CD4-positive, alpha-beta T cell (primary cell): ENCODE data around the gene TSHZ2. TPM values are rescaled to one million over a fixed set of nuclear protein-coding genes. Genes with fewer than 3 reads are reported as not detected.

Source experiments
- ATAC-seq: fragments of 200-7000 bp; cut with Tn5 transposase; one replicate; pipeline ENCODE4 v1.10.0; 2022; ENCODE audit warnings: mild to moderate bottlenecking; ENCODE audit not compliant: poor library complexity
- CTCF ChIA-PET: fragments of 350-600 bp; sonication (Branson Sonifier 250); formaldehyde crosslinking; loops from one replicate; lab custom pipeline; 2021; ENCODE audit warnings: antibody characterized with exemption, inconsistent platforms; lab: Charles Lee
- POLR2A ChIA-PET: fragments of 350-600 bp; sonication (Branson Sonifier 250); formaldehyde crosslinking; loops from one replicate; lab custom pipeline; 2021; ENCODE audit warnings: antibody characterized with exemption, inconsistent platforms; lab: Charles Lee
- DNase-seq, 14 experiments: peaks; one replicate each; pipeline ENCODE4 v3.0.0-alpha.2; 2013 to 2020; ENCODE audit warnings: mixed read lengths in 2 of 14
- H3K27ac ChIP-seq, 2 donors: one replicate each; pipeline versions ENCODE4 v1.5.1 to v1.7.0; 2013; ENCODE audit warnings: low read length in 2 of 2, low read depth in 1 of 2, mild to moderate bottlenecking in 1 of 2
- H3K27me3 ChIP-seq, 2 experiments: 1 replicate in 1 of 2; 2 replicates in 1 of 2; pipeline versions ENCODE4 v1.6.1 to v1.7.0; 2013; ENCODE audit warnings: low read length in 2 of 2, control low read depth in 1 of 2, mild to moderate bottlenecking in 1 of 2, moderate library complexity in 1 of 2; ENCODE audit not compliant: insufficient read depth in 2 of 2, control insufficient read depth in 1 of 2
- H3K36me3 ChIP-seq: one replicate; pipeline ENCODE4 v1.6.1; 2013; ENCODE audit warnings: low read length, control low read depth; ENCODE audit not compliant: insufficient read depth
- H3K4me1 ChIP-seq: one replicate; pipeline ENCODE4 v1.6.1; 2013; ENCODE audit warnings: low read length, control low read depth; ENCODE audit not compliant: insufficient read depth
- H3K4me3 ChIP-seq: one replicate; pipeline ENCODE4 v1.5.1; 2013; ENCODE audit warnings: mild to moderate bottlenecking, low read length, moderate library complexity
- H3K9me3 ChIP-seq, 2 experiments: 1 replicate in 1 of 2; 2 replicates in 1 of 2; pipeline versions ENCODE4 v1.6.1 to v1.7.0; 2013; ENCODE audit warnings: low read length in 2 of 2, mild to moderate bottlenecking in 2 of 2, control low read depth in 1 of 2, moderate library complexity in 1 of 2; ENCODE audit not compliant: control insufficient read depth in 1 of 2, insufficient read depth in 1 of 2
- H3K27ac Mint-ChIP-seq: one replicate; pipeline ENCODE4 v1.8.0; 2020; ENCODE audit warnings: mixed read lengths
- H3K27me3 Mint-ChIP-seq: one replicate; pipeline ENCODE4 v1.8.0; 2021; ENCODE audit warnings: mixed read lengths
- H3K36me3 Mint-ChIP-seq: one replicate; pipeline ENCODE4 v1.8.0; 2021; ENCODE audit warnings: low read depth, mixed read lengths
- H3K4me1 Mint-ChIP-seq: one replicate; pipeline ENCODE4 v1.8.0; 2021; ENCODE audit warnings: low read depth, mixed read lengths
- H3K4me3 Mint-ChIP-seq: one replicate; pipeline ENCODE4 v1.8.0; 2020; ENCODE audit warnings: mild to moderate bottlenecking, mixed read lengths
- H3K9me3 Mint-ChIP-seq: one replicate; pipeline ENCODE4 v1.8.0; 2020; ENCODE audit warnings: mixed read lengths
- intact Hi-C, 2 experiments: fragments of 100-400 bp; cut with DNase I in 1 of 2; cut with micrococcal nuclease in 1 of 2; formaldehyde crosslinking; loops; one replicate each; pipeline versions ENCODE4 v1.15.1 to v1.9.0; 2023 to 2025; cut with DNase I, micrococcal nuclease
- total RNA-seq, 174 experiments: library from RNA in 2 of 174; stranded (reverse) in 2 of 174; gene quantifications; one replicate each; pipeline ENCODE4 v1.2.3 and lab custom pipeline; 2021 to 2026
- TF ChIP-seq, protein P1 (sequence below): fragments of 200-600 bp; IDR thresholded peaks from one replicate; pipeline ENCODE4 v1.8.0; 2022; ENCODE audit warnings: antibody characterized with exemption, mild to moderate bottlenecking

The TSHZ2 gene
- total RNA-seq, 2 experiments from 2014 or later = 26.1 to 27.4 TPM

DNA sequence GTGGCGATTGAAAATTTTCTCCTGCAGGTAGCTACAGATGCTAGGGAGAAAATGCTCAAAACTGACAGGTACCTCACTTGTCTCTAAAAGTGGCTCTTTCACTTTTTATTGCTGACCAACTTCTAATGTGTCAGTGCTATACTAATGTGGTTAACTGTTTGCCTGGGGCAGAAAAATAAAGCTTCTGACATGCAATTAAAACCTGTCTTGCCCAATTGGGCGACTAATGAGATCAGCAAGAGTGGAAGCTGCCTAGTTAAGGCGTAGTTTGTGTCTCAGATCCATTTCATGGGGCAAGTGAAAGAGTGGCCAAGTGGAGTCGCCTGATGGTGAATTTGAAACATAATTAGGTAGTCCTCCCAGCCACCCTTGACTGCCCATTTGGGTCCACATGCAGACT lies 193.3 kb downstream of the TSHZ2 start:
- POLR2A ChIA-PET = no interaction called here
- Histone ChIP-seq H3K9me3 (no peaks in the 10 kb centered on the region), H3K27me3 (no peaks in the 10 kb centered on the region), H3K36me3 (no peaks in the 10 kb centered on the region), H3K4me1 (no peaks in the 10 kb centered on the region), H3K4me3 (no peak overlapping the region), H3K27ac (no peak overlapping the region)
- no peaks in the 10 kb centered on the region for H3K9me3 Mint-ChIP-seq
- intact Hi-C loops = no loop called here
- ATAC-seq (no peak), DNase-seq (no peak)
- no peaks in the 10 kb centered on the region for H3K27me3 Mint-ChIP-seq
- CTCF ChIA-PET = no interaction called here
- no peak overlapping the region for H3K4me3 Mint-ChIP-seq
- peaks cover 17% of the 10 kb centered on the region for H3K4me1 Mint-ChIP-seq
- no peaks in the 10 kb centered on the region for H3K36me3 Mint-ChIP-seq
- TF ChIP-seq, protein P1, sequence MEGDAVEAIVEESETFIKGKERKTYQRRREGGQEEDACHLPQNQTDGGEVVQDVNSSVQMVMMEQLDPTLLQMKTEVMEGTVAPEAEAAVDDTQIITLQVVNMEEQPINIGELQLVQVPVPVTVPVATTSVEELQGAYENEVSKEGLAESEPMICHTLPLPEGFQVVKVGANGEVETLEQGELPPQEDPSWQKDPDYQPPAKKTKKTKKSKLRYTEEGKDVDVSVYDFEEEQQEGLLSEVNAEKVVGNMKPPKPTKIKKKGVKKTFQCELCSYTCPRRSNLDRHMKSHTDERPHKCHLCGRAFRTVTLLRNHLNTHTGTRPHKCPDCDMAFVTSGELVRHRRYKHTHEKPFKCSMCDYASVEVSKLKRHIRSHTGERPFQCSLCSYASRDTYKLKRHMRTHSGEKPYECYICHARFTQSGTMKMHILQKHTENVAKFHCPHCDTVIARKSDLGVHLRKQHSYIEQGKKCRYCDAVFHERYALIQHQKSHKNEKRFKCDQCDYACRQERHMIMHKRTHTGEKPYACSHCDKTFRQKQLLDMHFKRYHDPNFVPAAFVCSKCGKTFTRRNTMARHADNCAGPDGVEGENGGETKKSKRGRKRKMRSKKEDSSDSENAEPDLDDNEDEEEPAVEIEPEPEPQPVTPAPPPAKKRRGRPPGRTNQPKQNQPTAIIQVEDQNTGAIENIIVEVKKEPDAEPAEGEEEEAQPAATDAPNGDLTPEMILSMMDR = no peak
- H3K27ac Mint-ChIP-seq = no peak overlapping the region

DNA sequence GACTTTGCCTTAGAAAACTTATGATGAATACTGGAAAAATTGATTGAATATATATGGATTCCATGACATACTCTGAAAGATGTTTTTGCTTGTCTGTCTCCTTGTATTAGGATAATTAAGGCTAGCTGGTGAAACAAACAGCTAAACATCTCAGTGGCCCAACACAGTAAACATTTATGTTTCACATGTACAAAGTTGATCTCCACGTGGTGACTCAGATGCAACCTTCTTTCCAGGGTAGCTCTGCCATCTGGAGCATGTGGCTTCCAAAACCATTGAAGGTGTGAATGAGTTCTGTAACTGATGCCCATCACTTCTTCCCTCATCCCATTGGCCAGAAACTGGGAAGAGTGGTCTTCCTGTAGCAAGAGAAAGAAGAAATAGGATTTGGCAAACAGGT lies 196.3 kb downstream of the TSHZ2 start:
- intact Hi-C loops = no loop called here
- no peak overlapping the region for H3K4me3 ChIP-seq
- H3K9me3 ChIP-seq = no peaks in the 10 kb centered on the region
- ChIA-PET CTCF (no interaction called here), POLR2A (no interaction called here)
- H3K36me3 ChIP-seq = no peaks in the 10 kb centered on the region
- ATAC-seq (no peak), DNase-seq (no peak)
- no peaks in the 10 kb centered on the region for H3K4me1 ChIP-seq
- Mint-ChIP-seq H3K4me1 (peaks cover 5% of the 10 kb centered on the region), H3K4me3 (no peak overlapping the region), H3K27ac (no peak overlapping the region), H3K36me3 (no peaks in the 10 kb centered on the region), H3K27me3 (no peaks in the 10 kb centered on the region), H3K9me3 (no peaks in the 10 kb centered on the region)
- TF ChIP-seq, protein P1 = no peak
- H3K27ac ChIP-seq = no peak overlapping the region
- no peaks in the 10 kb centered on the region for H3K27me3 ChIP-seq

DNA sequence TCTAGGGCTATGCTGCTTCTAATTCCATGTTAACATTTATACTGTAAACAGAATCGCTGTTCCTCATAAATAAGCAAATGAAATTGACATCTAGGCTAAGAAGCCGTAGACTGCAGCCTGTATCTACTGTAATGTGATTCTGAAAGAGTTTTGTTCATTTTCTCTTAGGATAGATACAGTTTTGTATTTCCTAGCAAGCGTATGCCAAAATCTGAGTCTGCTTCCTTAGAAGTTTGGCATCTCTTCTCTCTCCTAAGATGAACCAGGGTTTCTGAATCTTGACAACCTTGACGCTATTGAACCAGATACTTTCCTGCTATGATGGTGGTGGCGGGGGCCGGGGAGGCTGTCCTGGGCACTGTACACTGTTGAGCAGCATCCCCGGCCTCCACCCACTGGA lies 198.0 kb downstream of the TSHZ2 start:
- no peak for DNase-seq
- intact Hi-C loops = no loop called here
- POLR2A ChIA-PET = no interaction called here
- no peak overlapping the region for H3K27ac Mint-ChIP-seq
- no peak for ATAC-seq
- H3K4me3 Mint-ChIP-seq = no peak overlapping the region
- Histone ChIP-seq H3K36me3 (no peaks in the 10 kb centered on the region), H3K27ac (no peak overlapping the region), H3K4me1 (no peaks in the 10 kb centered on the region), H3K27me3 (no peaks in the 10 kb centered on the region), H3K9me3 (no peaks in the 10 kb centered on the region), H3K4me3 (no peak overlapping the region)
- no peaks in the 10 kb centered on the region for H3K36me3 Mint-ChIP-seq
- CTCF ChIA-PET = no interaction called here
- TF ChIP-seq, protein P1 = no peak
- peaks cover 5% of the 10 kb centered on the region for H3K4me1 Mint-ChIP-seq
- H3K27me3 Mint-ChIP-seq = no peaks in the 10 kb centered on the region
- H3K9me3 Mint-ChIP-seq = no peaks in the 10 kb centered on the region
